PC-3 (cell line): ENCODE measurements around the gene SNRPD1.

Source experiments
- EZH2 ChIP-seq: fragments of 300-600 bp; sonication (generic); IDR thresholded peaks from one replicate; pipeline ENCODE4 v1.6.1; 2017; ENCODE audit warnings: antibody characterized with exemption, mild to moderate bottlenecking, low read length; ENCODE audit not compliant: unreplicated experiment
- EZH2phosphoT487 ChIP-seq: fragments of 300-600 bp; sonication (generic); IDR thresholded peaks from 2 replicates; pipeline ENCODE4 v1.6.1; 2018; ENCODE audit warnings: mild to moderate bottlenecking, antibody characterized with exemption, low read length, borderline replicate concordance
- TF ChIP-seq, protein P1 (sequence below): fragments of 300-600 bp; sonication (generic); conservative IDR thresholded peaks from 2 replicates; pipeline ENCODE4 v1.5.1; 2017; ENCODE audit warnings: antibody characterized with exemption, low read depth, mild to moderate bottlenecking, low read length

DNA sequence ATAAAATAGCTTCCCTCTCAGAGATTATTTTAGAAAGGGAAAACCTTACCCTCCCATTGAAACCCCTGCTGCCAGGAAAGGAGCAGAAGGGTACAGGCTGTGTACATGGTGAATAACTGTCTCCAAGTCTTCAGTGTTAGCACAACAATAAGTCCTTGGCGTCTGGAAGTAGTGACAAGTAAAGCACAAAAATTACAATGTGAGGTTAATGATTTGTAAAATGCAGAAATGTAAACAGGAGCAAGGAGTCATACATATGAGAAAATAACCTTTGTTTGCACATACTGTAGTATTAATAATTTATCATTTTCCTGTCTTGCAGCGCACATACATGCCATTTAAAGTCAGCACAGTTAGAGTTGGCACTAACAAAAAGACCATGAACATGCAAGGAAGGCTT is 52.0 kb downstream of the SNRPD1 start:
- TF ChIP-seq, protein P1, sequence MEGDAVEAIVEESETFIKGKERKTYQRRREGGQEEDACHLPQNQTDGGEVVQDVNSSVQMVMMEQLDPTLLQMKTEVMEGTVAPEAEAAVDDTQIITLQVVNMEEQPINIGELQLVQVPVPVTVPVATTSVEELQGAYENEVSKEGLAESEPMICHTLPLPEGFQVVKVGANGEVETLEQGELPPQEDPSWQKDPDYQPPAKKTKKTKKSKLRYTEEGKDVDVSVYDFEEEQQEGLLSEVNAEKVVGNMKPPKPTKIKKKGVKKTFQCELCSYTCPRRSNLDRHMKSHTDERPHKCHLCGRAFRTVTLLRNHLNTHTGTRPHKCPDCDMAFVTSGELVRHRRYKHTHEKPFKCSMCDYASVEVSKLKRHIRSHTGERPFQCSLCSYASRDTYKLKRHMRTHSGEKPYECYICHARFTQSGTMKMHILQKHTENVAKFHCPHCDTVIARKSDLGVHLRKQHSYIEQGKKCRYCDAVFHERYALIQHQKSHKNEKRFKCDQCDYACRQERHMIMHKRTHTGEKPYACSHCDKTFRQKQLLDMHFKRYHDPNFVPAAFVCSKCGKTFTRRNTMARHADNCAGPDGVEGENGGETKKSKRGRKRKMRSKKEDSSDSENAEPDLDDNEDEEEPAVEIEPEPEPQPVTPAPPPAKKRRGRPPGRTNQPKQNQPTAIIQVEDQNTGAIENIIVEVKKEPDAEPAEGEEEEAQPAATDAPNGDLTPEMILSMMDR: no peak
- TF ChIP-seq EZH2phosphoT487 (no peak), EZH2 (no peak)
